Measurements from ENCODE around the gene NXPH4.

NXPH4 gene

DNA sequence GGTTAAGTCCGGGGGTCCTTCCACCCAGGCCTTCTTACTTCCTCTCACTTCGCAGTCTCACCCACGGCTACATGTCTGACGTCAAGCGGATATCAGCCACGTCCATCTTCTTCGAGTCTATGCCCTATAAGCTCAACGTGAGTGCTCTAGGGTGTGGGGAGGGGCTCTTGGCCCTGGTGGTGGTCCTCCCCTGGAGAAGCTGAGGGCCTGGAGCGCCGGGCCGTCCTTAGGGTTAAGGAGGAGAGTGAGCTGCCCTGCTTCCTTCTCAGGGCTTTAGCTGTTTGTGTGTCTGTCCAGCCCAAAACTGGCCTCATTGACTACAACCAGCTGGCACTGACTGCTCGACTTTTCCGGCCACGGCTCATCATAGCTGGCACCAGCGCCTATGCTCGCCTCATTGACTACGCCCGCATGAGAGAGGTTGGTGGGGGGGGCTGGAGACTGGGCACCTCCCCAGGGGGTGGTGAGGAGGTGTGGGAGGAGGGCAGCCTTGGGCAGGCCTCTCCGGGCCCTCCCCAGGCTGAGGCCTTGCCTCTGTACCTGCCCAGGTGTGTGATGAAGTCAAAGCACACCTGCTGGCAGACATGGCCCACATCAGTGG, 15.7 kb downstream of the NXPH4 start:
- DNase-seq (ENCODE audit: low read depth), result no peak

- peak; percentile 85 for DNase-seq (ENCODE audit: low read depth)
These were observed 17.0 kb downstream of the NXPH4 start for GRCh38 chr12:57233357-57234232.

DNA sequence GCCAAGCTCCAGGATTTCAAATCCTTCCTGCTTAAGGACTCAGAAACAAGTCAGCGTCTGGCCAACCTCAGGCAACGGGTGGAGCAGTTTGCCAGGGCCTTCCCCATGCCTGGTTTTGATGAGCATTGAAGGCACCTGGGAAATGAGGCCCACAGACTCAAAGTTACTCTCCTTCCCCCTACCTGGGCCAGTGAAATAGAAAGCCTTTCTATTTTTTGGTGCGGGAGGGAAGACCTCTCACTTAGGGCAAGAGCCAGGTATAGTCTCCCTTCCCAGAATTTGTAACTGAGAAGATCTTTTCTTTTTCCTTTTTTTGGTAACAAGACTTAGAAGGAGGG, 17.6 kb downstream of the NXPH4 start:
- no peak for DNase-seq (ENCODE audit: low read depth)

GRCh38 chr12:57234571-57235016, 18.0 kb downstream of the NXPH4 start:
- DNase-seq (ENCODE audit: low read depth), result no peak

- peak; percentile 51 for DNase-seq (ENCODE audit: low read depth)
These were observed 18.6 kb downstream of the NXPH4 start for GRCh38 chr12:57235017-57235727.

GRCh38 chr12:57235728-57236131, 19.1 kb downstream of the NXPH4 start:
- no peak for DNase-seq (ENCODE audit: low read depth)

DNA sequence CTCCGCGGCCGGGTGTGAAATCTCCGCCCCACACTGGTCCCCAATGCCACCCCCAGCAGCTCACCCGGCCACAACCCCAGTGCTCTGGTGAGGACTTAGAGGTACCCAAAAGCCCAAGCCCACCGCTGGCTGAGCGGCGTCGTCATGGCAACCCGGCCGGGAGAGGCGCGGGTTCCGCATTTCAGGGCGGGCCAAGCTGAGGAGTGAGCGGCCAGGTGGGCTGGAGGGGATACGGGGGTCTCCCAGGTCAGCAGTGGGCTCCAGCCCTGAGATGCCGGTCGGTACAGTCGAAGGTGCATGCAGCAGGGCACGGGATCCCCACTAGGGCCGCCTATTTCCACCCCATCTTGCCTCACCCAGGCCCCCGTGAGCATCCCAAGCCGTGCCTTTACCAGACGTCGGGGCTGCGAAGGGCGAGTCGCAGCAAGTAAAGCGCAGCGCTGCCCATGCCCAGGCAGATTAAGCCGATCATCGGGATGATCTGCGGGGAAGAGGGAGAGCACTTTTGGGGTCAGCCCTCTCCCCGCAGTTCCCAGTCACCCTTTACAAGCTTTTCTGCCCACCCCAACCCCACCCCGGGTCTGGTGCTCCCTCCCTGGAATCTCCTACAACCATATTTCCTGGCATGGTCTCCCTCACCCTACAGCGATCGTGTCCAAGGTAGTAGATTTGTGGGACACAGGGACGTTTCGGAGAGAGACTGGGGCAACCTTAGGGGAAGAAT, 19.8 kb downstream of the NXPH4 start:
- DNase-seq (ENCODE audit: low read depth), result no peak

- no peak for DNase-seq (ENCODE audit: low read depth)
These were observed 20.5 kb downstream of the NXPH4 start for GRCh38 chr12:57236925-57237595.

DNA sequence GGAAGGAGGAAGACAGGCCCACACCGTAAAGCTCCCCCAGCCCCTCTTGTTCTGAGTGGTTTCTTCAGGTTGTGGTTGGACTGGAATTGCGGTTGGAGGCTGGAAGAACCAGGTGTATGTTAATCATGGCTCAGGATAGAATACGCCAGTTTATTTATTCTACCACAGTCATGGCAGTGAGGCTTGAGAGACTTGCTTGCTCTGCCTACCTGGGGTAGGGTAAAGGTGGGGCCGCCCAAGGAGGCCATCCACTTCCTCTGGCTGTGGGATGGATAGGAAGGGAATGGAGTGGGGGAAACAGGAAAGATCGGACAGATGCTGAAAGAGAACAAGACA, 21.0 kb downstream of the NXPH4 start:
- no peak for DNase-seq (ENCODE audit: low read depth)

DNA sequence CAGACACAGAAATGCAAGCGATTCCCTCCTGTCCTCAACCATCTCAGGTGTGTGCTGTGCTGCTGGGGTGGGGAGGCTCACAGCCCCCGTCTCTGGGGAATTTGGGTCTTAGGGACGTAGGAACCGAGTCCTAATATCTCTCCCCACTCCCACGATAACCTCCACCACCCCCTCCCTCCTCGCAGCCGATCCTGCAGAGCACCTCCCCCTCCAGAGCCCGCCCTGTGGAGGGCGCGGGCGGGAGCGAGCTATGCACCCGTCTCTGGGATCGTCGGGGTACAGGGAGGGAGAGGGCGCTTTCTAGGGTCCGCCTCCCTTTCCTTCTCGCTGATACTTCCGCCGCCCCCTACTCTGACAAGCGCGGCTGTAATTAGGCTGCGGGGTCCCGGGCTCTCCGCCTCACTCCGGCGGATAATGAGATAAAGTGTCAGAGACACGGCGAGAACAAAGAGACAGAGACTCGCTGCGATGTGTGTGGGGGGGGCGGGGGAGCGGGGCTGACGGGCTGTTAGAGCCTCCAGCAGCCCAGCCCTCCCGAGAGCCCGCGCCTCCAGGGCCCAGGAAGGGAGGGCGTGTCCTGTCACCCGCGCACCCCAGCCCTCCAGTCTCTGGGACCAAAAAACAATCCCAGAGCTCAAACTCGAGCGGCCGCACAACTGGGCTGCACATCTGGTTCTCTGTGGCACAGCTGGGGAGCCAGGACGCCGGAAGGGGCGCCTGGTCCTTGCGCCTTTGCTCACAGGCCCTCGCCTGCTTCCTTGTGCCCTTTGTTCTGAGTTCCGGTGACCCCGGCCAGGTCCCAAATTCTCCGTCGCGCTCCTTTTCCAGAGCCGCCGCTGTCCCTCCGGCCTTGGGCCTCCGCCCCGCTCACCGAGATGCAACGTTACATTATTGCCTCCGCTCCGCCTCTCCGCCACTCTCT, 21.6 kb downstream of the NXPH4 start:
- no peak for DNase-seq (ENCODE audit: low read depth)

DNA sequence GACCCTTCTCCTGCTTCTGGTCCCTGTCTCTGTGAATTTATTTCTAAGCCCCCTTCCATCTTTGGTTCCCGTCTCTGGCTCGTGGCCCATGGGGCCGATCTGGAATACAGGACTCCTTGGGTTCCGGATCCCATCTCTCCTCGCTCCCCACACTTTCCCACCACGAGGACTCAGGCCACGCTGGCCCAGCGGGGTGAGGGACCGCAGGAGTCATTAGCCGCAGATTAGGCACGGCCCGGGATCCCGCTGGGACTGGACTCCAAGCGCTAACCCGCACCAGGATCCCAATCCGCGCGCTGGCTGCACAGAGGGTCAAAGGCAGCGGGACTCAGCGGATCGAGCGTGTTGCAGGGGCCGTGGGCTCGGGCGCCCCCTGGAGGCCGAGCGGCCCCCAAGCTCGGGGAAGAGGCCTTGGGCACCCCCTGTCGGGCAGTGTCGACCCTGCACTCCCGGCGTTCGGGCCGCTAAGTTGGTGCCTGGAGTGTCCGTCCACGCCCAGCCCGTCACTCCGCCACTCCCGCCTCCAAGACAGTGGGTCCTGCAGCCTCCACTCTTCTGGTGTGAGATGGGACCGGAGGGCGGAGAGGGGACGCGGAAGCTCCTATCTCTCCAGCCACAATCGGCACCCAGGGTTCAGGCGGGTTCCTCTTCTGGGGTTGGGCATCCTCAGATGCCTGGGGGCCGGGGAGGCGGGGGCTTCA, 22.4 kb downstream of the NXPH4 start:
- peak; percentile 74 for DNase-seq (ENCODE audit: low read depth)

DNA sequence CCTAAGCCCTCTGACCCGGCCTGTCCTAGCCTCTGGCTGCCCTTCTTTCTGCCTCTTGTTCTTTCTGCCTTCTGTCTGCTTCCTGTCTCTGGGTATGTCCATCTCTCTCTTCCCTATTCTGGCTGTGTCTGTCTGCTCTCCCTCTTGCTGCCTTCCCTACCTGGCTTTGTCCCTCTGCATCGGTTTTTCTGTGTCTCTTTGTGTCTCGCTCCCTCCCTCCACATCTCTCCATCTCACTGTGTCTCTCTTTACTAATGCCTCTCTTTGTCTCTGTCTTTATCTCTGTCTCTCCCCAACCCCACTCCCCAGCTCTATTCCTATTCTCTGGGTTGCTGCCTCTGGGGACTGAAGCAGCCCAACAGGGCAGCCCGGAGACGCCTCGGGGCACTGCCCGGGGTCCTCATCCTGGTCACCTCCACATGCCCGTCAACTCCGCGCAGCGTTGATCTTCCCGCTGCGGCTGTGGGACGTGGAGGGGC, 23.0 kb downstream of the NXPH4 start:
- DNase-seq (ENCODE audit: low read depth), result no peak

GRCh38 chr12:57240066-57240921, 23.7 kb downstream of the NXPH4 start:
- no peak for DNase-seq (ENCODE audit: low read depth)

DNA sequence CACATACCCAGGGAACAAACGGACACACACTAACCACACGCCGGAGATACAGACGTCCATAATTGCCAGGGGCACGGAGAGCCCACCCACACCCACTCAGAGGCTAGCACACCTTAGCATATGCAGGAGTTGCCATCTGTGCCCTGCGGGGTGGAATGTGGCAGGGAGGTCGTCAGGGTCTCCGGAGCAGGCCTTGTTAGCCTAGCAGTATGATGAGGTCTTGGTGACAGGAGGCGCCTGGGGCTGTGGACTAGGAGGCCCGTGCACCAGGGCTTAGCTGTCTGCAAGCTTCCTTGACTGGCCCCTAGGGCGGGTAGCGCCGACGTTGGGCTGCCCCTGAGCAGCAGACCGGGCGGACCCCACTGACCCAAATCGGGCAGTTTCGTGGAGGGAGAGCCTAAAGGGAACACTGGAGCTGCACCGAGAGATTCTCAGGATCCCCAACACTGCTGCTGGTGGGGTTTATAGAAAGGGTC, 24.4 kb downstream of the NXPH4 start:
- DNase-seq (ENCODE audit: low read depth), result no peak

- no peak for DNase-seq (ENCODE audit: low read depth)
These were observed 25.1 kb downstream of the NXPH4 start for GRCh38 chr12:57241402-57242310.

DNA sequence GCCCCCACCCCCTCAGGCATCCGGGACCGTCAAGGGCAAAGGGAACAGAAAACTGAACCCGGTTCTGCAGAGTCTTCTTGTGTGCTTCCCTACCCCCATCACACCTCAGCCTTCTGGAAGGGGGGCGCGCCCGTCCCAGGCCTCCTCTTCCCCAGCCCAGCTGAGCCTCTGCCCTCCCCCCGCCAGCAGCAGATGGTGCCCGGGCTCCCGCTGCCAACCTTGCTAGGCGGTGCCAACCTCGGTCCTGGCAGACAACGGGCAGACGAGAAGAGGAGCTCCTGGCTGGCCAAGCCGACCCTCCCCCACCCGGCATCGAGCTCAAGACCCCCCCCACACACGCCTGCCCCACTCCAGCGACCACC, 25.7 kb downstream of the NXPH4 start:
- DNase-seq (ENCODE audit: low read depth), result no peak

- no peak for DNase-seq (ENCODE audit: low read depth)
These were observed 26.3 kb downstream of the NXPH4 start for GRCh38 chr12:57242691-57243454.
